K562 (cell line): ENCODE data around the gene HJV. TPM values are rescaled to one million over a fixed set of nuclear protein-coding genes. Genes with fewer than 3 reads are reported as not detected.

Experiments used
- ATAC-seq: fragments of 200-7000 bp; cut with Tn5 transposase; 3 replicates; pipeline ENCODE4 v1.9.1; 2020; ENCODE audit warnings: moderate library complexity
- BruUV-seq: library from RNA; stranded (reverse); fragments of 400-500 nt; replicated peaks from 2 replicates; lab custom pipeline; 2021; lab: Mats Ljungman, UMichigan
- CTCF ChIA-PET: fragments of 300-600 bp; formaldehyde crosslinking; extraction: SDS; loops from one replicate; lab custom pipeline; 2021; ENCODE audit warnings: low intra/inter-chr PET ratio; lab: Yijun Ruan, JAX
- POLR2A ChIA-PET: fragments of 300-600, 350-650 bp; sonication (Branson Sonifier 250); formaldehyde crosslinking; extraction: SDS; loops from one replicate; lab custom pipeline; 2021; ENCODE audit warnings: antibody characterized with exemption, inconsistent platforms; lab: Yijun Ruan, JAX
- DNase-seq, 4 experiments: peaks; one replicate each; pipeline versions ENCODE4 v3.0.0 to v3.0.0-alpha.2; 2011 to 2018; ENCODE audit warnings: low spot score in 3 of 4, mixed read lengths in 3 of 4; ENCODE audit errors: extremely low read depth in 1 of 4
- FAIRE-seq: peaks from 2 replicates; lab custom pipeline; 2011; peaks lifted over from hg19 to GRCh38; lab: Jason Lieb, UNC
- H2AFZ ChIP-seq: 2 replicates; pipeline ENCODE4 v1.6.0; 2011; ENCODE audit warnings: low read depth, low read length, control low read depth, inconsistent platforms
- H3K27ac ChIP-seq: fragments of 200-600 bp; 3 replicates; pipeline ENCODE4 v1.8.0; 2011; ENCODE audit warnings: low read depth, mild to moderate bottlenecking, control low read depth, inconsistent platforms, low read length, moderate library complexity, mixed read lengths; ENCODE audit errors: extremely low read depth
- H3K27me3 ChIP-seq, 2 experiments: fragments of 300-600 bp in 1 of 2; 2 replicates in 1 of 2; 3 replicates in 1 of 2; pipeline versions ENCODE4 v1.6.0 to v1.8.0; 2011; ENCODE audit warnings: inconsistent platforms in 2 of 2, low read length in 2 of 2, mild to moderate bottlenecking in 1 of 2, mixed read lengths in 1 of 2, moderate library complexity in 1 of 2; ENCODE audit not compliant: control insufficient read depth in 2 of 2, insufficient read depth in 2 of 2
- H3K36me3 ChIP-seq: fragments of 300-600 bp; 3 replicates; pipeline ENCODE4 v1.8.0; 2011; ENCODE audit warnings: mild to moderate bottlenecking, low read length, inconsistent platforms; ENCODE audit not compliant: control insufficient read depth, insufficient read depth
- H3K4me1 ChIP-seq, 2 experiments: fragments of 200-600 bp in 1 of 2; replicated peaks in 1 of 2; 2 replicates in 1 of 2; 3 replicates in 1 of 2; pipeline versions ENCODE4 v1.5.1 to v1.8.0; 2011; ENCODE audit warnings: inconsistent platforms in 2 of 2, low read length in 2 of 2, mild to moderate bottlenecking in 1 of 2, mixed read lengths in 1 of 2, moderate library complexity in 1 of 2; ENCODE audit not compliant: control insufficient read depth in 2 of 2, insufficient read depth in 2 of 2
- H3K4me2 ChIP-seq: 2 replicates; pipeline ENCODE4 v1.6.1; 2011; ENCODE audit warnings: low read length, control low read depth, inconsistent platforms, mixed read lengths; ENCODE audit not compliant: insufficient read depth
- H3K4me3 ChIP-seq: fragments of 200-600 bp; sonication (generic), shearing (Covaris generic); 2 replicates; pipeline ENCODE4 v1.5.1; 2016; ENCODE audit warnings: control low read depth, inconsistent platforms
- H3K79me2 ChIP-seq: fragments of 200-600 bp; 3 replicates; pipeline ENCODE4 v1.8.0; 2011; ENCODE audit warnings: low read length, inconsistent platforms; ENCODE audit not compliant: control insufficient read depth, insufficient read depth
- H3K9ac ChIP-seq, 2 experiments: 2 replicates each; pipeline versions ENCODE4 v1.6.0 to v1.6.1; 2011; ENCODE audit warnings: low read depth in 2 of 2, low read length in 2 of 2, control low read depth in 1 of 2, inconsistent platforms in 1 of 2, mild to moderate bottlenecking in 1 of 2, mixed read lengths in 1 of 2; ENCODE audit not compliant: insufficient read depth in 1 of 2
- H3K9me1 ChIP-seq: one replicate; pipeline ENCODE4 v1.6.0; 2011; ENCODE audit warnings: inconsistent platforms, mild to moderate bottlenecking, low read length, moderate library complexity; ENCODE audit not compliant: control insufficient read depth, insufficient read depth
- H3K9me3 ChIP-seq: replicated peaks from 2 replicates; pipeline ENCODE4 v1.5.1; 2011; ENCODE audit warnings: low read depth, low read length, inconsistent platforms; ENCODE audit not compliant: control insufficient read depth, insufficient read depth
- H4K20me1 ChIP-seq: replicated peaks from 2 replicates; pipeline ENCODE4 v1.6.1; 2011; ENCODE audit warnings: low read length, inconsistent platforms, mixed read lengths; ENCODE audit not compliant: control insufficient read depth, insufficient read depth
- BCL6 ChIP-seq: fragments of 250-450 bp; sonication (Bioruptor Pico); IDR thresholded peaks from 2 replicates; pipeline ENCODE4 v1.4.0; 2020
- CBX2 ChIP-seq: fragments of 200-600 bp; sonication (generic); IDR thresholded peaks from one replicate; pipeline ENCODE4 v1.6.1; 2012; ENCODE audit warnings: mild to moderate bottlenecking, low read length, inconsistent platforms; ENCODE audit not compliant: insufficient read depth, poor library complexity, severe bottlenecking
- CCAR2 ChIP-seq: fragments of 200-400 bp; formaldehyde crosslinking; IDR thresholded peaks from 2 replicates; pipeline ENCODE4 v1.6.1; 2017; ENCODE audit warnings: mild to moderate bottlenecking, low read depth, low read length
- EP300 ChIP-seq: IDR thresholded peaks from 2 replicates; pipeline ENCODE4 v1.6.1; 2012; ENCODE audit warnings: low read length, improper control_type of control experiment
- FIP1L1 ChIP-seq: fragments of 200-400 bp; formaldehyde crosslinking; IDR thresholded peaks from 2 replicates; pipeline ENCODE4 v1.6.1; 2018; ENCODE audit warnings: mild to moderate bottlenecking, low read depth, low read length; ENCODE audit not compliant: poor library complexity, severe bottlenecking
- HMGN3 ChIP-seq: IDR thresholded peaks from 2 replicates; pipeline ENCODE4 v1.6.1; 2011; ENCODE audit warnings: borderline replicate concordance, low read depth, mild to moderate bottlenecking, mixed read lengths, low read length; ENCODE audit not compliant: insufficient read length; ENCODE audit errors: extremely low read depth
- HMGXB4 ChIP-seq: sonication (generic); formaldehyde crosslinking; IDR thresholded peaks from 2 replicates; pipeline ENCODE4 v1.8.1; 2023; ENCODE audit warnings: mild to moderate bottlenecking, missing genetic modification reagents
- KLF10 ChIP-seq: fragments of 250-450 bp; sonication (Bioruptor Pico); IDR thresholded peaks from 2 replicates; pipeline ENCODE4 v1.6.1; 2021; ENCODE audit warnings: matching md5 sums
- MIER1 ChIP-seq: fragments of 450-650 bp; IDR thresholded peaks from 2 replicates; pipeline ENCODE4 v1.6.1; 2016; ENCODE audit warnings: antibody characterized with exemption, mild to moderate bottlenecking, low read depth
- NFRKB ChIP-seq: fragments of 450-650 bp; IDR thresholded peaks from 2 replicates; pipeline ENCODE4 v1.6.1; 2016; ENCODE audit warnings: low read depth
- RUNX1 ChIP-seq: sonication (generic); IDR thresholded peaks from 2 replicates; pipeline ENCODE4 v1.6.1; 2016; ENCODE audit warnings: antibody characterized with exemption, low read depth
- SAP30 ChIP-seq: fragments of 200-600 bp; sonication (generic); IDR thresholded peaks from 2 replicates; pipeline ENCODE4 v1.6.1; 2012; ENCODE audit warnings: borderline replicate concordance, low read depth, mild to moderate bottlenecking, moderate library complexity, low read length, control low read depth, inconsistent platforms; ENCODE audit not compliant: insufficient read depth, poor library complexity, severe bottlenecking
- SP1 ChIP-seq: sonication (generic); formaldehyde crosslinking; IDR thresholded peaks from 2 replicates; pipeline ENCODE4 v1.8.1; 2022; ENCODE audit warnings: mild to moderate bottlenecking, missing genetic modification reagents
- TOE1 ChIP-seq, 2 experiments: fragments of 450-650 bp in 1 of 2; sonication (generic) in 1 of 2; formaldehyde crosslinking in 1 of 2; IDR thresholded peaks; 2 replicates each; pipeline versions ENCODE4 v1.7.1 to v1.8.0; 2016 to 2022; ENCODE audit warnings: borderline replicate concordance in 2 of 2, mild to moderate bottlenecking in 2 of 2, antibody characterized with exemption in 1 of 2, inconsistent platforms in 1 of 2, low read depth in 1 of 2, missing genetic modification reagents in 1 of 2, moderate library complexity in 1 of 2
- ZBTB1 ChIP-seq: sonication (generic); formaldehyde crosslinking; IDR thresholded peaks from 2 replicates; pipeline ENCODE4 v1.8.1; 2023; ENCODE audit warnings: missing genetic modification reagents, low read depth, mild to moderate bottlenecking, borderline replicate concordance
- ZC3H4 ChIP-seq: sonication (generic); formaldehyde crosslinking; IDR thresholded peaks from 2 replicates; pipeline ENCODE4 v1.9.0; 2021; ENCODE audit warnings: missing genetic modification reagents, borderline replicate concordance
- ZNF121 ChIP-seq: sonication (generic); formaldehyde crosslinking; conservative IDR thresholded peaks from 2 replicates; pipeline ENCODE4 v1.8.0; 2022; ENCODE audit warnings: missing genetic modification reagents
- ZNF436 ChIP-seq: fragments of 250-450, 450-650 bp; sonication (Bioruptor Pico); formaldehyde crosslinking; IDR thresholded peaks from 2 replicates; pipeline ENCODE4 v1.7.0; 2020; ENCODE audit warnings: mild to moderate bottlenecking
- ZNF77 ChIP-seq: fragments of 250-450 bp; sonication (Bioruptor Pico); IDR thresholded peaks from 2 replicates; pipeline ENCODE4 v1.5.0; 2020
- WGBS: fragments of 100-300 bp; shearing (Covaris generic); methylation state at CpG from one replicate; pipeline ENCODE4 v1.1.6; 2016; ENCODE audit warnings: low coverage, mixed read lengths; ENCODE audit not compliant: insufficient coverage; ENCODE audit errors: missing lambda C conversion rate; 5-methylcytosine and 5-hydroxymethylcytosine counted together
- in situ Hi-C: fragments of 300-500 bp; cut with MboI; formaldehyde crosslinking; loops from 4 replicates; pipeline ENCODE4 v1.15.0; 2018; ENCODE audit warnings: inconsistent platforms, mixed read lengths
- intact Hi-C: fragments of 100-400 bp; cut with micrococcal nuclease; formaldehyde crosslinking; loops from 2 replicates; pipeline ENCODE4 v1.14.2; 2022
- polyA plus RNA-seq, 8 experiments: library from polyadenylated mRNA; depleted of rRNA in 4 of 8; stranded (reverse) in 5 of 8; unstranded in 3 of 8; fragments of >200 nt; fragmentation: Nextera tagmentation in 2 of 8; fragmentation: Illumina TruSeq in 1 of 8; extraction: Ambion mirVana in 2 of 8; extraction: Trizol in 1 of 8; gene quantifications; 2 replicates each; pipeline versions ENCODE4 v1.2.1 to v1.2.3, GENCODE V29; 2011 to 2014; ENCODE audit warnings: inconsistent platforms in 1 of 8, missing spikeins in 1 of 8
- total RNA-seq, 7 experiments: library from RNA; depleted of rRNA in 6 of 7; stranded (reverse); fragments of >200 nt in 6 of 7; fragmentation: Illumina TruSeq in 2 of 7; extraction: Trizol in 2 of 7; gene quantifications; 2 replicates each; pipeline versions ENCODE4 v1.2.1 to v1.2.3, GENCODE V29; 2011 to 2021; ENCODE audit warnings: low replicate concordance in 1 of 7

Gene HJV
- total and polyA plus RNA-seq, 9 of the 15 experiments (the other 6 are each of a cell fraction or from before 2014, with no cell fraction given): 1.0 to 6.6 (median 2.4) TPM

GRCh38 chr1:146036965-146037646 is 15.6 kb upstream of the HJV start:
- Histone ChIP-seq H3K9me3 (no peaks in the 10 kb centered on the region), H4K20me1 (no peaks in the 10 kb centered on the region), H3K4me2 (peak overlapping the region; percentile 99), H3K36me3 (no peaks in the 10 kb centered on the region), H3K27me3 (no peaks in the 10 kb centered on the region), H3K79me2 (no peaks in the 10 kb centered on the region), H2AFZ (peak overlapping the region; percentile 97), H3K9me1 (no peaks in the 10 kb centered on the region), H3K4me3 (peak overlapping the region; percentile 78), H3K9ac (peak overlapping the region; percentile 95 to 97), H3K4me1 (peaks cover 5 to 8% of the 10 kb centered on the region in 2 experiments; a peak in 3 of 5 replicates), H3K27ac (peak overlapping the region; percentile 96)
- peak; percentile 65 for ATAC-seq
- CTCF ChIA-PET: no interaction called here
- intact Hi-C loops: no loop called here
- no TSS peak for BruUV-seq
- peak; percentile 56 for FAIRE-seq
- POLR2A ChIA-PET: interaction anchor here (0.6 to 7.7 kb wide), 16 partner anchors 11 to 232 kb away, joined by 3 to 183 read pairs (median 5); partner anchors contain the start of genes ANKRD34A, LIX1L, PIAS3 and POLR3C
- DNase-seq: peak; percentile 39 to 92 (median 53)
- WGBS: 0% methylated on average over 21 of the region's 21 CpGs
- in situ Hi-C loops: loop anchor here (25.0 kb wide), 2 partner anchors 275 to 700 kb away; no protein-coding TSS in a partner anchor
- TF ChIP-seq CBX2 (no peak), MIER1 (no peak), ZC3H4 (CRISPR knock-in tag) (no peak), EP300 (peak; percentile 75), SP1 (CRISPR knock-in tag) (peak; percentile 45; the same call in 1 of the 2 replicates), TOE1 (IDR thresholded peaks at IDR 0.05; ENCODE audit: borderline replicate concordance) (no peak), TOE1 (CRISPR knock-in tag; IDR thresholded peaks at IDR 0.05; ENCODE audit: borderline replicate concordance, low read depth) (no peak), ZBTB1 (CRISPR knock-in tag) (no peak), ZNF436 (no peak; the same call in 1 of the 2 replicates), HMGN3 (no peak), HMGXB4 (CRISPR knock-in tag) (0 out of 2 replicates have a peak, but pooled peaks have one; percentile 81), ZNF77 (no peak), SAP30 (peak; percentile 44), ZNF121 (CRISPR knock-in tag) (no peak), NFRKB (peak; percentile 26; the same call in 1 of the 2 replicates), CCAR2 (no peak), RUNX1 (no peak), KLF10 (no peak), FIP1L1 (no peak), BCL6 (CRISPR knock-in tag) (no peak)
